ENCODE data around the gene KRTAP5-2.

DNA sequence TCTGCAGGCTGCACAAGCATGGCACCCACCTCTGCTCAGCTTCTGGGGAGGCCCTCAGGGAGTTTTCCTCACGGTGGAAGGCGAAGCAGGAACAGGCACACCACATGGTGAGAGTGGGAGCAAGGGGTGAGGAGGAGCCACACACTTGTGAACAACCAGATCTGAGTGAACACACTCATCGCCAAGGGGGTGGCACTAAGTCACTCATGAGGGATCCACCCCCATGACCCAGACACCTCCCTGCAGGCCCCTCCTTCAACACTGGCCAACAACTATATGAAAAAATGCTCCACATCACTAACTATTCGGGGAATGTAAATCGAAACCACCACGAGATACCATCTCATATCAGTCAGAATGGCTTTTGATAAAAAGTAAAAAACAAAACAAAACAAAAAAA, 722 bp upstream of the KRTAP5-2 start:
- no peak for TF ChIP-seq TAF1 (IDR thresholded peaks at IDR 0.05; ENCODE audit: borderline replicate concordance, insufficient read depth, low read length)
- no peak for TF ChIP-seq POLR2AphosphoS5 (IDR thresholded peaks at IDR 0.05; ENCODE audit: low read depth, low read length)
